ENCODE results near the gene ARL11. TPM values are rescaled to one million over a fixed set of nuclear protein-coding genes. Genes with fewer than 3 reads are reported as not detected.
"Not testable (repeated sequence)": the region's sequence is repeated elsewhere in the genome, so short reads cannot be mapped to it uniquely, and the experiment has no call there.

ARL11 gene
- total RNA-seq, 2 experiments from 2014 or later = 0.11 to 0.14 TPM

DNA sequence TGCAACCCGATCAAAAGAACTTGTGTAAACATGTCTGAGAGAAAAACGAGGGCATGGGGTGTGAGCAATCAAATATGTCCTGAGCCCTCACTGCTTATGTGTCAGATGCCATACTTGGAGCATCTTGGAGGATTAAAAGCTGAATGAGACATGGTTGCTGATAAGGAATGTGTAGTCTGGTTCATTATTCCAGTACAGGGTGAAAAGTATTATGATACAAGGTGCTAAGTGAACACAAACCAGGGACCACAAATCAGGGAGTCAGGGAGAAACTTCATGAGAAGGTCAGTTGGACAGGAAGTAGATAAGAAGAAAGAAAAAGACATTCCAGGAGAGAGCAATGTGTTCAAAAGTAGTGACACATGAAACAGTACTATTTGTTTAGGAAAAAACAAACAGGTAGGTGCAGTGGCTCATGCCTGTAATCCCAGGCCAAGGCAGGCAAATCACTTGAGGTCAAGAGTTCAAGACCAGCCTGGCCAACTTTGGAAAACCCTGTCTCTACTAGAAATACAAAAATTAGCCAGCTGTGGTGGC, 40.9 kb upstream of the ARL11 start:
- Histone ChIP-seq H3K36me3 (ENCODE audit: insufficient read depth, low read length) (no peaks in the 10 kb centered on the region), H3K9me3 (ENCODE audit: control insufficient read depth in 1 of 2, insufficient read depth in 1 of 2, low read length in 2 of 2) (no peaks in the 10 kb centered on the region), H3K4me1 (ENCODE audit: insufficient read depth, low read length) (peaks cover 14% of the 10 kb centered on the region), H3K27ac (ENCODE audit: low read depth in 1 of 2, low read length in 2 of 2) (no peak overlapping the region), H3K4me3 (ENCODE audit: low read length) (no peak overlapping the region), H3K27me3 (ENCODE audit: control insufficient read depth in 1 of 2, insufficient read depth in 2 of 2, low read length in 2 of 2) (no peaks in the 10 kb centered on the region)
- ChIA-PET CTCF (no interaction called here), POLR2A (interaction anchor here (2.0 kb wide), 1 partner anchor 17 kb away, joined by 5 read pairs; no protein-coding TSS in a partner anchor)
- DNase-seq (no peak), ATAC-seq (ENCODE audit: poor library complexity) (no peak)
- Mint-ChIP-seq H3K27ac (no peak overlapping the region), H3K4me3 (no peak overlapping the region), H3K4me1 (ENCODE audit: low read depth) (peaks cover 35% of the 10 kb centered on the region), H3K36me3 (ENCODE audit: low read depth) (peaks cover 8% of the 10 kb centered on the region), H3K27me3 (no peaks in the 10 kb centered on the region), H3K9me3 (no peaks in the 10 kb centered on the region)
- TF ChIP-seq CTCF (IDR thresholded peaks at IDR 0.05) = no peak
- intact Hi-C loops (cut with DNase I, micrococcal nuclease) = loop anchor here (5.0 to 10.0 kb wide), 2 partner anchors 93 to 205 kb away; partner anchors contain the start of genes KPNA3 (in 1 of the 2) and PHF11 (in 1 of the 2)

- H3K9me3 Mint-ChIP-seq; H3K27ac Mint-ChIP-seq; H3K4me1 ChIP-seq (ENCODE audit: insufficient read depth, low read length); DNase-seq; H3K36me3 ChIP-seq (ENCODE audit: insufficient read depth, low read length); H3K4me3 Mint-ChIP-seq; H3K9me3 ChIP-seq (ENCODE audit: control insufficient read depth in 1 of 2, insufficient read depth in 1 of 2, low read length in 2 of 2); POLR2A ChIA-PET; intact Hi-C loops (cut with DNase I, micrococcal nuclease); H3K27me3 Mint-ChIP-seq; H3K4me3 ChIP-seq (ENCODE audit: low read length); H3K27me3 ChIP-seq (ENCODE audit: control insufficient read depth in 1 of 2, insufficient read depth in 2 of 2, low read length in 2 of 2); H3K27ac ChIP-seq (ENCODE audit: low read depth in 1 of 2, low read length in 2 of 2); ATAC-seq (ENCODE audit: poor library complexity); H3K36me3 Mint-ChIP-seq (ENCODE audit: low read depth): not testable (repeated sequence)
- H3K4me1 Mint-ChIP-seq (ENCODE audit: low read depth) = peaks cover 12% of the 10 kb centered on the region
- CTCF ChIA-PET = interaction anchor here (0.6 to 0.7 kb wide), 2 partner anchors 605 to 1340 kb away, joined by 3 read pairs; no protein-coding TSS in a partner anchor
These were observed 37.6 kb upstream of the ARL11 start for GRCh38 chr13:49590714-49591113.

- H3K27me3 ChIP-seq (ENCODE audit: control insufficient read depth in 1 of 2, insufficient read depth in 2 of 2, low read length in 2 of 2); intact Hi-C loops (cut with DNase I, micrococcal nuclease); H3K27me3 Mint-ChIP-seq; H3K9me3 Mint-ChIP-seq; DNase-seq; POLR2A ChIA-PET; H3K27ac ChIP-seq (ENCODE audit: low read depth in 1 of 2, low read length in 2 of 2); CTCF ChIA-PET; H3K4me1 Mint-ChIP-seq (ENCODE audit: low read depth); H3K4me3 ChIP-seq (ENCODE audit: low read length); ATAC-seq (ENCODE audit: poor library complexity); H3K4me1 ChIP-seq (ENCODE audit: insufficient read depth, low read length); H3K36me3 ChIP-seq (ENCODE audit: insufficient read depth, low read length); H3K27ac Mint-ChIP-seq; H3K4me3 Mint-ChIP-seq; H3K9me3 ChIP-seq (ENCODE audit: control insufficient read depth in 1 of 2, insufficient read depth in 1 of 2, low read length in 2 of 2); H3K36me3 Mint-ChIP-seq (ENCODE audit: low read depth): not testable (repeated sequence)
These were observed 34.4 kb upstream of the ARL11 start for GRCh38 chr13:49593876-49594275.

DNA sequence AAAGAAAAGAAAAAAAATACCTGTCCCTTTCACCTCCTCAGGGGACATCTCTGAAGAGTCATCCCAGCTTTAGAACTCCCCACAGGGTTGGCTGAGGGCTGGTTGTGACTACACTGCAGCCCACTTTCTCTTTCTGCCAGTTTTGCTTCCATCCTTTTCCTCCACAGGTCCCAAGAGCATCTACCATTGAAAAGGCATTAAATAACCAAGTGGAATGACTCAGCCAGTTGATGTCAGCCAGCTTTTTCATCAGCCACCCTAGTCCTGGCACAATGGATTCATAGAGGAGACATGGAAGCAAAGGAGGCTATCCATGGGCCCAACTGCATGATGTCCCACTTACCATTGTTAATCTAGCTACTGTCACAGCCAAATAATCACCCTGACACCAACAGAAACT, 33.7 kb upstream of the ARL11 start:
- Mint-ChIP-seq H3K9me3 (no peaks in the 10 kb centered on the region), H3K27me3 (no peaks in the 10 kb centered on the region), H3K4me3 (no peak overlapping the region), H3K36me3 (ENCODE audit: low read depth) (no peaks in the 10 kb centered on the region), H3K4me1 (ENCODE audit: low read depth) (no peaks in the 10 kb centered on the region), H3K27ac (no peak overlapping the region)
- intact Hi-C loops (cut with DNase I, micrococcal nuclease) = no loop called here
- Histone ChIP-seq H3K4me1 (ENCODE audit: insufficient read depth, low read length) (no peaks in the 10 kb centered on the region), H3K27ac (ENCODE audit: low read depth in 1 of 2, low read length in 2 of 2) (no peak overlapping the region), H3K27me3 (ENCODE audit: control insufficient read depth in 1 of 2, insufficient read depth in 2 of 2, low read length in 2 of 2) (no peaks in the 10 kb centered on the region), H3K36me3 (ENCODE audit: insufficient read depth, low read length) (no peaks in the 10 kb centered on the region), H3K4me3 (ENCODE audit: low read length) (no peak overlapping the region), H3K9me3 (ENCODE audit: control insufficient read depth in 1 of 2, insufficient read depth in 1 of 2, low read length in 2 of 2) (no peaks in the 10 kb centered on the region)
- DNase-seq (no peak), ATAC-seq (ENCODE audit: poor library complexity) (no peak)
- ChIA-PET POLR2A (no interaction called here), CTCF (no interaction called here)
- TF ChIP-seq CTCF (IDR thresholded peaks at IDR 0.05) = no peak

Data from CD4-positive, alpha-beta T cell (primary cell).